Panc1 (cell line): ENCODE data around the gene ROMO1. TPM values are rescaled to one million over a fixed set of nuclear protein-coding genes. Genes with fewer than 3 reads are reported as not detected.
"Not testable (repeated sequence)": the region's sequence is repeated elsewhere in the genome, so short reads cannot be mapped to it uniquely, and the experiment has no call there.

ENCODE experiments used
- ATAC-seq: fragments of 200-7000 bp; cut with Tn5 transposase; 2 replicates; pipeline ENCODE4 v1.9.1; 2020; ENCODE audit warnings: mild to moderate bottlenecking, moderate library complexity
- BruUV-seq: library from RNA; stranded (reverse); fragments of 400-500 nt; replicated peaks from 2 replicates; lab custom pipeline; 2021; lab: Mats Ljungman, UMichigan
- CTCF ChIA-PET: fragments of 300-600 bp; sonication (Branson Sonifier 250); formaldehyde crosslinking; loops from one replicate; lab custom pipeline; 2022; ENCODE audit warnings: antibody characterized with exemption; lab: Charles Lee
- POLR2A ChIA-PET: fragments of 300-600 bp; sonication (Branson Sonifier 250); formaldehyde crosslinking; loops from one replicate; lab custom pipeline; 2022; ENCODE audit warnings: antibody characterized with exemption; lab: Charles Lee
- DNase-seq: peaks from one replicate; pipeline ENCODE4 v3.0.0-alpha.2; 2010; ENCODE audit warnings: low read depth, low spot score
- H3K27ac ChIP-seq: 2 replicates; pipeline ENCODE4 v1.5.1; 2011; ENCODE audit warnings: mild to moderate bottlenecking, low read length, inconsistent platforms
- H3K27me3 ChIP-seq: fragments of 200-500 bp; sonication (Bioruptor generic); 2 replicates; pipeline ENCODE4 v1.6.0; 2014; ENCODE audit warnings: low read length, inconsistent platforms; ENCODE audit not compliant: control insufficient read depth, insufficient read depth
- H3K36me3 ChIP-seq: fragments of 200-500 bp; sonication (Bioruptor generic); 2 replicates; pipeline ENCODE4 v1.5.1; 2014; ENCODE audit warnings: inconsistent platforms, mild to moderate bottlenecking, low read length, moderate library complexity; ENCODE audit not compliant: control insufficient read depth, insufficient read depth
- H3K4me1 ChIP-seq: 2 replicates; pipeline ENCODE4 v1.5.1; 2011; ENCODE audit warnings: inconsistent platforms, mild to moderate bottlenecking, low read length, moderate library complexity; ENCODE audit not compliant: control insufficient read depth, insufficient read depth
- H3K4me3 ChIP-seq, 2 experiments: 2 replicates each; pipeline ENCODE4 v1.5.1; 2011 to 2012; ENCODE audit warnings: low read depth in 2 of 2, low read length in 2 of 2, mild to moderate bottlenecking in 2 of 2, inconsistent platforms in 1 of 2, moderate library complexity in 1 of 2
- H3K9me3 ChIP-seq: fragments of 200-500 bp; sonication (Bioruptor generic); 2 replicates; pipeline ENCODE4 v1.5.1; 2014; ENCODE audit warnings: low read depth, mild to moderate bottlenecking, inconsistent platforms, low read length, moderate library complexity; ENCODE audit not compliant: control insufficient read depth, insufficient read depth
- POLR2AphosphoS5 ChIP-seq: IDR thresholded peaks from 2 replicates; pipeline ENCODE4 v1.6.1; 2012; ENCODE audit warnings: mild to moderate bottlenecking, low read depth, low read length, moderate library complexity
- SIN3A ChIP-seq: IDR thresholded peaks from 2 replicates; pipeline ENCODE4 v1.6.1; 2012; ENCODE audit warnings: low read depth, mild to moderate bottlenecking, low read length, moderate library complexity, borderline replicate concordance; ENCODE audit not compliant: insufficient read depth
- TCF7L2 ChIP-seq: IDR thresholded peaks from 2 replicates; pipeline ENCODE4 v1.6.1; 2011; ENCODE audit warnings: mild to moderate bottlenecking, low read depth, low read length, inconsistent platforms
- in situ Hi-C: cut with HindIII; loops from 2 replicates; pipeline ENCODE4 v1.10.0; 2016; ENCODE audit warnings: low sequenced_read_pairs, low pct_unique_long_range_greater_than_20kb
- intact Hi-C: fragments of 100-400 bp; cut with micrococcal nuclease; formaldehyde crosslinking; loops from one replicate; pipeline ENCODE4 v1.10.0; 2022; ENCODE audit not compliant: unreplicated experiment
- total RNA-seq: library from RNA; stranded (reverse); gene quantifications from one replicate; pipeline ENCODE4 v1.2.1, GENCODE V29; 2021; ENCODE audit not compliant: unreplicated experiment
- TF ChIP-seq, protein P1 (sequence below): fragments of 450-650 bp; IDR thresholded peaks from 2 replicates; pipeline ENCODE4 v1.5.1; 2017; ENCODE audit warnings: mild to moderate bottlenecking
- TF ChIP-seq, protein P2 (sequence below), 2 experiments: IDR thresholded peaks; 2 replicates each; pipeline ENCODE4 v1.6.1; 2011 to 2012; ENCODE audit warnings: low read depth in 2 of 2, control low read depth in 1 of 2, low read length in 1 of 2, mild to moderate bottlenecking in 1 of 2, moderate library complexity in 1 of 2; ENCODE audit not compliant: insufficient read depth in 1 of 2

The ROMO1 gene
- total RNA-seq, 1 experiment from 2014 or later, result 319 TPM

DNA sequence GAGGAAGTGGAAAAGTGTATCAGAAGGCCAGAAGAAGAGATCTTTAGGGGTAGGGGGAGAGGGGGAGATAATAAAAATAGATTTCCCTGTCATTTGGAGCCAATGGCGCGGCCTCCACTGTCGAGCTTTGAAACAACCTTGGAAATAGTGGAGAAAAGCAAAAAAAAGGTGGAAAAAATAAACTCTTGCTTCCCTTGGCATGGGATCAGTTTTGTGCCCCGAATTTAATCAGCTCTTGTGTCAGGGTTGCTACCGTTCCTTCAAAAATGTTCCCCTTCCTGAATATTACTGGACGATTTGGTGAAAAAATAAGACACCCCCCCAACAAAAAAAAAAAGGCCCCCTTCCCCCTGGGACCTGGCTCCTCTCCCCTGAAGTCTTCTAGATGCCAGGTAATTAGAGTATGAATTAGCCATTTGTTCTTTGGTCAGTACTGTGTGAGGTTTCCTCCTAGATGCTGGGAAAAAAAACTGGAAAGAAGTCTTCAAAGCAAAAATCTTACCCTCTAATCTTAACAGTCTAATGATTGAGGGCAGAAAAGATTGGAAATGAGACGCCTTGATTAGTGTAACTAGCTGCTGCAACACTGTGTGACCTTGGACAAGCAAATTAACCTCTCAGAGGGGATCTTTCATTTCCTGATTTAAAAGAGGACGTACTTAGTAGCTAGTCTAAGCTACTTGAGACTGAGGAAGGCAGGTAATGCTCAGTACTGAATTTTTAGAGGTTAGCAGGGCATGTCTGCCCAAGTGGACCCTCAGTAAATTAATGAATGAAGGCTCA, 43.7 kb downstream of the ROMO1 start:
- Histone ChIP-seq H3K4me3 (peak overlapping the region; percentile 90 to 91), H3K27me3 (no peaks in the 10 kb centered on the region), H3K4me1 (peaks cover 21% of the 10 kb centered on the region), H3K9me3 (no peaks in the 10 kb centered on the region), H3K36me3 (peaks cover 34% of the 10 kb centered on the region), H3K27ac (peak overlapping the region; percentile 100)
- ChIA-PET POLR2A (interaction anchor here (0.5 to 1.8 kb wide), 11 partner anchors 10 to 212 kb away, joined by 3 to 34 read pairs (median 4); partner anchors contain the start of genes NFS1, PHF20, ROMO1 and SCAND1), CTCF (interaction anchor here (0.5 to 1.4 kb wide), 2 partner anchors 64 to 141 kb away, joined by 3 read pairs; no protein-coding TSS in a partner anchor)
- intact Hi-C loops (loop anchor here (5.0 kb wide), 1 partner anchor 139 kb away; no protein-coding TSS in a partner anchor), in situ Hi-C loops (no loop called here)
- no peak for TF ChIP-seq TCF7L2
- no peak for TF ChIP-seq SIN3A
- TF ChIP-seq, protein P1, sequence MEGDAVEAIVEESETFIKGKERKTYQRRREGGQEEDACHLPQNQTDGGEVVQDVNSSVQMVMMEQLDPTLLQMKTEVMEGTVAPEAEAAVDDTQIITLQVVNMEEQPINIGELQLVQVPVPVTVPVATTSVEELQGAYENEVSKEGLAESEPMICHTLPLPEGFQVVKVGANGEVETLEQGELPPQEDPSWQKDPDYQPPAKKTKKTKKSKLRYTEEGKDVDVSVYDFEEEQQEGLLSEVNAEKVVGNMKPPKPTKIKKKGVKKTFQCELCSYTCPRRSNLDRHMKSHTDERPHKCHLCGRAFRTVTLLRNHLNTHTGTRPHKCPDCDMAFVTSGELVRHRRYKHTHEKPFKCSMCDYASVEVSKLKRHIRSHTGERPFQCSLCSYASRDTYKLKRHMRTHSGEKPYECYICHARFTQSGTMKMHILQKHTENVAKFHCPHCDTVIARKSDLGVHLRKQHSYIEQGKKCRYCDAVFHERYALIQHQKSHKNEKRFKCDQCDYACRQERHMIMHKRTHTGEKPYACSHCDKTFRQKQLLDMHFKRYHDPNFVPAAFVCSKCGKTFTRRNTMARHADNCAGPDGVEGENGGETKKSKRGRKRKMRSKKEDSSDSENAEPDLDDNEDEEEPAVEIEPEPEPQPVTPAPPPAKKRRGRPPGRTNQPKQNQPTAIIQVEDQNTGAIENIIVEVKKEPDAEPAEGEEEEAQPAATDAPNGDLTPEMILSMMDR, result no peak
- TF ChIP-seq, protein P2, sequence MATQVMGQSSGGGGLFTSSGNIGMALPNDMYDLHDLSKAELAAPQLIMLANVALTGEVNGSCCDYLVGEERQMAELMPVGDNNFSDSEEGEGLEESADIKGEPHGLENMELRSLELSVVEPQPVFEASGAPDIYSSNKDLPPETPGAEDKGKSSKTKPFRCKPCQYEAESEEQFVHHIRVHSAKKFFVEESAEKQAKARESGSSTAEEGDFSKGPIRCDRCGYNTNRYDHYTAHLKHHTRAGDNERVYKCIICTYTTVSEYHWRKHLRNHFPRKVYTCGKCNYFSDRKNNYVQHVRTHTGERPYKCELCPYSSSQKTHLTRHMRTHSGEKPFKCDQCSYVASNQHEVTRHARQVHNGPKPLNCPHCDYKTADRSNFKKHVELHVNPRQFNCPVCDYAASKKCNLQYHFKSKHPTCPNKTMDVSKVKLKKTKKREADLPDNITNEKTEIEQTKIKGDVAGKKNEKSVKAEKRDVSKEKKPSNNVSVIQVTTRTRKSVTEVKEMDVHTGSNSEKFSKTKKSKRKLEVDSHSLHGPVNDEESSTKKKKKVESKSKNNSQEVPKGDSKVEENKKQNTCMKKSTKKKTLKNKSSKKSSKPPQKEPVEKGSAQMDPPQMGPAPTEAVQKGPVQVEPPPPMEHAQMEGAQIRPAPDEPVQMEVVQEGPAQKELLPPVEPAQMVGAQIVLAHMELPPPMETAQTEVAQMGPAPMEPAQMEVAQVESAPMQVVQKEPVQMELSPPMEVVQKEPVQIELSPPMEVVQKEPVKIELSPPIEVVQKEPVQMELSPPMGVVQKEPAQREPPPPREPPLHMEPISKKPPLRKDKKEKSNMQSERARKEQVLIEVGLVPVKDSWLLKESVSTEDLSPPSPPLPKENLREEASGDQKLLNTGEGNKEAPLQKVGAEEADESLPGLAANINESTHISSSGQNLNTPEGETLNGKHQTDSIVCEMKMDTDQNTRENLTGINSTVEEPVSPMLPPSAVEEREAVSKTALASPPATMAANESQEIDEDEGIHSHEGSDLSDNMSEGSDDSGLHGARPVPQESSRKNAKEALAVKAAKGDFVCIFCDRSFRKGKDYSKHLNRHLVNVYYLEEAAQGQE (IDR thresholded peaks at IDR 0.05; ENCODE audit: insufficient read depth in 1 of 2, low read depth in 2 of 2, low read length in 1 of 2), result no peak
- no peak; the same call in 1 of the 2 replicates for TF ChIP-seq POLR2AphosphoS5
- BruUV-seq, result TSS peak; percentile 99
- no peak for ATAC-seq
- no peak for DNase-seq

DNA sequence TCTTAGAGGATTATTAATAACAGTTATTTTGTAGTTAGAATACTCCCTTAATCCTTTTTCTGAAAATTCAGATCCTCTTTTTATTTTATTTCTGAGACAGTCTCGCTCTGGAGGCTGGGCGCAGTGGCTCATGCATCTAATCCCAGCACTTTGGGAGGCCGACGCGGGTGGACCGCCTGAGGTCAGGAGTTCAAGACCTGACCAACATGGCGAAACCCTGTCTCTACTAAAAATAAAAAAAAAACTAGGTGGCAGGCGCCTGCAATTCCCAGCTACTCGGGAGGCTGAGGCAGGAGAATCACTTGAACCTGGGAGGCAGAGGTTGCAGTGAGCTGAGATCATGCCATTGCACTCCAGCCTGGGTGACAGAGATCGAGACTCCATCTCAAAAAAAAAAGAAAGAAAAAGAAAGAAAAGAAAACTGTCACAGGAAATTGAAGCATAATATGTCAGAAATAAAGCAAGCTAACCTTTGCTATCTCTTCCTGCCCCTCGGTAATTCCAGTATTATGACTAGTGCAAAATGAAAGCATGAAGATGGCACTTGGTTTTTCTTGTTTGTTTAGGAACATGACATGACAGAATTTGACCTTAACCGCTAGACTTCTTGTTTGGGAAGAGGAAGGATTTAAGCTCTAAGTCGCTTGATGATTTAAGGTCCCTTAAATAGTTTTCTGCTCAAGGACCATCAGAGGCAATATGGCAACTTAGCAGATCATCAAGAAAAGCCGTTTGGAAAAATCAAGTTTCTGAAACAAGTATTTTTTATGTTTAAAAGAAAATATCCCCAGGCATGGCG, 44.7 kb downstream of the ROMO1 start:
- Histone ChIP-seq H3K36me3 (peaks cover 25% of the 10 kb centered on the region), H3K4me1 (peaks cover 18% of the 10 kb centered on the region), H3K9me3 (no peaks in the 10 kb centered on the region), H3K27ac (peak overlapping the region; percentile 100), H3K4me3 (peak overlapping the region in 1 of 2 experiments; percentile 91; a peak in 2 of 4 replicates), H3K27me3 (no peaks in the 10 kb centered on the region)
- ChIA-PET POLR2A (interaction anchor here (0.6 to 0.7 kb wide), 3 partner anchors 15 to 141 kb away, joined by 3 to 8 read pairs (median 4); partner anchors contain the start of genes NFS1 and ROMO1), CTCF (interaction anchor here (0.6 kb wide), 1 partner anchor 28 kb away, joined by 3 read pairs; the partner anchor contains the start of gene PHF20)
- no TSS peak for BruUV-seq
- no peak for TF ChIP-seq POLR2AphosphoS5
- TF ChIP-seq, protein P2 (IDR thresholded peaks at IDR 0.05; ENCODE audit: insufficient read depth in 1 of 2, low read depth in 2 of 2, low read length in 1 of 2), result no peak
- TF ChIP-seq SIN3A, result no peak
- intact Hi-C loops (loop anchor here (5.0 kb wide), 1 partner anchor 138 kb away; no protein-coding TSS in a partner anchor), in situ Hi-C loops (no loop called here)
- DNase-seq, result no peak
- no peak for ATAC-seq

DNA sequence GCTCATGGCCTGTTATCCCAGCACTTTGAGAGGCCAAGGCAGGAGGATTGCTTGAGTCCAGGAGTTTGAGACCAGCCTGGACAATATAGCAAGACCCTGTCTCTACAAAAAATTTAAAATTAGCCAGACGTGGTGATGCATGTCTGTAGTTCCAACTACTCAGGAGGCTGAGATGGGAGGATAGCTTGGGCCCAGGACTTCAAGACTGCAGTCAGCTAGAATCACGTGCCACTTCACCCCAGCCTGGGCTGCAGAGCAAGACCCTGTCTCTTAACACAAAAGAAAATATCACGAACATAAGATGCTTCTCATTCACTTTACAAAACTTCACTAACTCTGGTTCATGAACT, 45.3 kb downstream of the ROMO1 start:
- H3K4me3 ChIP-seq, ATAC-seq, DNase-seq, H3K27me3 ChIP-seq, BruUV-seq, in situ Hi-C loops, H3K9me3 ChIP-seq: not testable (repeated sequence)
- Histone ChIP-seq H3K36me3 (peaks cover 19% of the 10 kb centered on the region), H3K27ac (peak overlapping the region; percentile 100), H3K4me1 (peaks cover 13% of the 10 kb centered on the region)
- CTCF ChIA-PET, result interaction anchor here (0.6 kb wide), 1 partner anchor 28 kb away, joined by 3 read pairs; the partner anchor contains the start of gene PHF20
- intact Hi-C loops, result loop anchor here (5.0 kb wide), 1 partner anchor 138 kb away; no protein-coding TSS in a partner anchor
- POLR2A ChIA-PET, result interaction anchor here (0.6 to 1.0 kb wide), 2 partner anchors 25 to 141 kb away, joined by 3 to 4 read pairs; no protein-coding TSS in a partner anchor
